Vagina (tissue), 2 donors: ENCODE data around the gene SLA2. TPM values are rescaled to one million over a fixed set of nuclear protein-coding genes. Genes with fewer than 3 reads are reported as not detected.

Source experiments
- DNase-seq, 2 donors: peaks; one replicate each; pipeline ENCODE4 v3.0.0-alpha.2; 2017; ENCODE audit errors: extremely low spot score in 2 of 2
- H3K27ac ChIP-seq: fragments of 200-600 bp; sonication (generic); one replicate; pipeline ENCODE4 v1.5.1; 2019
- H3K27me3 ChIP-seq: fragments of 200-600 bp; sonication (generic); one replicate; pipeline ENCODE4 v1.5.1; 2019
- H3K36me3 ChIP-seq, 2 donors: fragments of 200-600 bp; sonication (generic); one replicate each; pipeline ENCODE4 v1.5.1; 2017 to 2019
- H3K4me1 ChIP-seq: fragments of 200-600 bp; sonication (generic); one replicate; pipeline ENCODE4 v1.5.1; 2019
- H3K4me3 ChIP-seq, 2 donors: fragments of 200-600 bp; sonication (generic); 1 replicate in 1 of 2; 2 replicates in 1 of 2; pipeline ENCODE4 v1.5.1; 2016 to 2019
- H3K9me3 ChIP-seq: fragments of 200-600 bp; sonication (generic); one replicate; pipeline ENCODE4 v1.5.1; 2019
- POLR2A ChIP-seq, 2 donors: fragments of 450-650 bp; IDR thresholded peaks; one replicate each; pipeline ENCODE4 v1.6.1; 2017; ENCODE audit warnings: antibody characterized with exemption in 2 of 2, mild to moderate bottlenecking in 2 of 2, moderate library complexity in 2 of 2
- POLR2AphosphoS5 ChIP-seq, 2 donors: sonication (generic); formaldehyde crosslinking; IDR thresholded peaks; one replicate each; pipeline ENCODE4 v1.9.0; 2017; ENCODE audit warnings: antibody characterized with exemption in 2 of 2, mild to moderate bottlenecking in 2 of 2, low read depth in 1 of 2; ENCODE audit not compliant: insufficient read depth in 1 of 2
- intact Hi-C: fragments of 100-400 bp; cut with DNase I; formaldehyde crosslinking; loops from one replicate; pipeline ENCODE4 v1.15.1; 2023
- small RNA-seq: library from RNA; depleted of rRNA; stranded (forward); fragments of <200 nt; gene quantifications from one replicate; pipeline ENCODE3, GENCODE V24; 2016
- total RNA-seq: library from RNA; depleted of rRNA; stranded (reverse); fragments of >200 nt; gene quantifications from one replicate; pipeline ENCODE4 v1.2.3, GENCODE V29; 2016
- TF ChIP-seq, protein P1 (sequence below), 3 experiments: fragments of 450-650 bp in 2 of 3; fragments of 200-600 bp in 1 of 3; sonication (generic) in 1 of 3; IDR thresholded peaks; one replicate each; pipeline ENCODE4 v1.5.1; 2017 to 2019; ENCODE audit warnings: antibody characterized with exemption in 3 of 3, mild to moderate bottlenecking in 2 of 3, moderate library complexity in 2 of 3

Gene SLA2
- total RNA-seq, 1 donor from 2014 or later: 3.7 TPM

DNA sequence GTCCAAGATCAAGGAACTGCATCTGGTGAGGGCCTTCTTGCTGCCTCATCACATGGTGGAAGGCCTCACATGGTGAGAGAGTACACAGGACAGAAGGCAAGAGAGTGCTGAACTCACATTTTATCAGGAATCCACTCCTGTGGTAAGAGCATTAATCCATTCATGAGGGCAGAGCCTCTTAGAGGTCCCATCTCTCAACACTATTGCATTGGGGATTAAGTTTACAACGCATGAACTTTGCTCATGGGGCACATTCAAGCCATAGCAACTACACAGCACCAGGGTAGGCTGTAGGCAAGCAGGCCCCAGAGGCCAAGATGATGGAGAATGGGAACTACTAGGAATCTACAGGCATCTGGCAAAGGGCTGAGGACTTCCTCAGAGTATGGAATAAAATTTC is 82.6 kb downstream of the SLA2 start:
- Histone ChIP-seq H3K27ac (no peak overlapping the region), H3K4me3 (no peak overlapping the region), H3K9me3 (peaks cover 3% of the 10 kb centered on the region), H3K27me3 (no peaks in the 10 kb centered on the region), H3K4me1 (no peaks in the 10 kb centered on the region), H3K36me3 (no peaks in the 10 kb centered on the region)
- intact Hi-C loops: no loop called here
- TF ChIP-seq POLR2AphosphoS5 (IDR thresholded peaks at IDR 0.05; ENCODE audit: insufficient read depth in 1 of 2, low read depth in 1 of 2): no peak
- TF ChIP-seq, protein P1, sequence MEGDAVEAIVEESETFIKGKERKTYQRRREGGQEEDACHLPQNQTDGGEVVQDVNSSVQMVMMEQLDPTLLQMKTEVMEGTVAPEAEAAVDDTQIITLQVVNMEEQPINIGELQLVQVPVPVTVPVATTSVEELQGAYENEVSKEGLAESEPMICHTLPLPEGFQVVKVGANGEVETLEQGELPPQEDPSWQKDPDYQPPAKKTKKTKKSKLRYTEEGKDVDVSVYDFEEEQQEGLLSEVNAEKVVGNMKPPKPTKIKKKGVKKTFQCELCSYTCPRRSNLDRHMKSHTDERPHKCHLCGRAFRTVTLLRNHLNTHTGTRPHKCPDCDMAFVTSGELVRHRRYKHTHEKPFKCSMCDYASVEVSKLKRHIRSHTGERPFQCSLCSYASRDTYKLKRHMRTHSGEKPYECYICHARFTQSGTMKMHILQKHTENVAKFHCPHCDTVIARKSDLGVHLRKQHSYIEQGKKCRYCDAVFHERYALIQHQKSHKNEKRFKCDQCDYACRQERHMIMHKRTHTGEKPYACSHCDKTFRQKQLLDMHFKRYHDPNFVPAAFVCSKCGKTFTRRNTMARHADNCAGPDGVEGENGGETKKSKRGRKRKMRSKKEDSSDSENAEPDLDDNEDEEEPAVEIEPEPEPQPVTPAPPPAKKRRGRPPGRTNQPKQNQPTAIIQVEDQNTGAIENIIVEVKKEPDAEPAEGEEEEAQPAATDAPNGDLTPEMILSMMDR (IDR thresholded peaks at IDR 0.05): no peak
- no peak for TF ChIP-seq POLR2A (IDR thresholded peaks at IDR 0.05)
- no peak for DNase-seq

DNA sequence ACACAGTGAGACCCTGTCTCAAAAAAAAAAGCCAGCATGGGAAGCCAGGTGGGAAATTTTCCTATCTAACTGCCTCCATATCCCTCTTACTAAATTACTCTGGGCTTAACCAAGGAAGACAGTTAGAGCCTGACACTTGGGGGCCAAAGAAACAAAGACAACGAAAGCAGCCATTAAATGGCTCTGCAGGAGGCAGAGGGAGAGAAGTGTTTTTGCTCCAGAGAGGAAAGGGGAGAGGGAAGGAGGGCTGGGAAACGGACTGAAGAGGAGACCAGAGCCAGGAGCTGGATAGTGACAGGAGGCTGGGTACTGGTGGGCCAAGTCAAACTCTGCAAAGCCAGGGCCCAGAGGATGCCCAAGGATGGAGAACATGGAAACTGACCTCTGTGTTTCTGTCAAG is 83.3 kb downstream of the SLA2 start:
- Histone ChIP-seq H3K27me3 (no peaks in the 10 kb centered on the region), H3K27ac (no peak overlapping the region), H3K36me3 (no peaks in the 10 kb centered on the region), H3K9me3 (peaks cover 3% of the 10 kb centered on the region), H3K4me1 (no peaks in the 10 kb centered on the region), H3K4me3 (no peak overlapping the region)
- no peak for DNase-seq
- intact Hi-C loops: no loop called here
- TF ChIP-seq POLR2AphosphoS5 (IDR thresholded peaks at IDR 0.05; ENCODE audit: insufficient read depth in 1 of 2, low read depth in 1 of 2): no peak

Small RNAs within 50 kb of the gene (small RNA-seq; reads per million reads assigned to genes)
- not detected for gene RF00019

Other genes with a start within 250 kb of the SLA2 start
- 246 TPM for gene MYL9, start 104.7 kb downstream of the SLA2 start, total RNA-seq
- 9.3 TPM for gene TGIF2, start 72.6 kb downstream of the SLA2 start, total RNA-seq
- 64.3 TPM for gene RAB5IF, start 40.4 kb downstream of the SLA2 start, total RNA-seq
- gene NDRG3, start 99.9 kb upstream of the SLA2 start, total RNA-seq: 21.1 TPM
- 4.7 TPM for gene DSN1, start 127.6 kb upstream of the SLA2 start, total RNA-seq
- 3.9 TPM for gene TLDC2, start 229.9 kb upstream of the SLA2 start, total RNA-seq